ENCODE measurements around the gene PLEKHG2. TPM values are rescaled to one million over a fixed set of nuclear protein-coding genes. Genes with fewer than 3 reads are reported as not detected.

PLEKHG2 gene
- total and polyA plus RNA-seq, 9 of the 15 experiments (the other 6 are each of a cell fraction or from before 2014, with no cell fraction given): 0.98 to 45.7 (median 9.8) TPM

- TF ChIP-seq HMBOX1 (IDR thresholded peaks at IDR 0.05) (no peak), SRSF7 (optimal IDR thresholded peaks at IDR 0.05; ENCODE audit: low read depth, low read length) (no peak), PHF21A (IDR thresholded peaks at IDR 0.05; ENCODE audit: borderline replicate concordance, low read depth) (no peak), ZNF133 (CRISPR knock-in tag; IDR thresholded peaks at IDR 0.05) (no peak), ZNF511 (CRISPR knock-in tag; IDR thresholded peaks at IDR 0.05) (no peak), ZC3H4 (CRISPR knock-in tag; IDR thresholded peaks at IDR 0.05; ENCODE audit: borderline replicate concordance) (no peak), FIP1L1 (IDR thresholded peaks at IDR 0.05; ENCODE audit: low read depth, low read length, poor library complexity, severe bottlenecking) (no peak), BCOR (IDR thresholded peaks at IDR 0.05) (peak; percentile 70), ARID2 (IDR thresholded peaks at IDR 0.05) (0 out of 2 replicates have a peak, but pooled peaks have one; percentile 24), BACH1 (tag; IDR thresholded peaks at IDR 0.05) (no peak), DIDO1 (tag; IDR thresholded peaks at IDR 0.05; ENCODE audit: low read depth) (no peak), PHB (CRISPR knock-in tag; IDR thresholded peaks at IDR 0.05) (no peak), TEAD1 (CRISPR knock-in tag; IDR thresholded peaks at IDR 0.05) (0 out of 4 replicates have a peak, but pooled peaks of 1 of the 2 experiments have one; percentile 38), TEAD2 (tag; IDR thresholded peaks at IDR 0.05) (no peak), POLR3A (IDR thresholded peaks at IDR 0.05; ENCODE audit: borderline replicate concordance, extremely low read depth, insufficient read depth, insufficient read length) (no peak), DDX20 (tag; IDR thresholded peaks at IDR 0.05; ENCODE audit: low read depth) (no peak), MAFF (IDR thresholded peaks at IDR 0.05; ENCODE audit: low read length) (peak; percentile 76), ZC3H8 (IDR thresholded peaks at IDR 0.05) (no peak), SMARCC2 (IDR thresholded peaks at IDR 0.05; ENCODE audit: low read depth) (no peak), NFIC (IDR thresholded peaks at IDR 0.05) (peak; percentile 52), BRCA1 (IDR thresholded peaks at IDR 0.05) (no peak), BRCA1 (CRISPR knock-in tag; IDR thresholded peaks at IDR 0.05) (no peak), NFYB (IDR thresholded peaks at IDR 0.05; ENCODE audit: extremely low read depth, insufficient read length) (no peak), ZNF3 (CRISPR knock-in tag; IDR thresholded peaks at IDR 0.05) (no peak), VEZF1 (CRISPR knock-in tag; IDR thresholded peaks at IDR 0.05) (peak; percentile 98), NFATC3 (IDR thresholded peaks at IDR 0.05) (peak; percentile 91)
These were observed 8.8 kb upstream of the PLEKHG2 start (continued) for GRCh38 chr19:39403331-39404312.
